Measurements from ENCODE around the gene PPAT.

Gene PPAT

GRCh38 chr4:56467284-56468096 lies 32.1 kb upstream of the PPAT start, which contains the start of gene SRP72:
SRP72 (plus strand) TSS chr4:56467617; CDS start chr4:56467636, 19 bp downstream.
- DNase-seq (ENCODE audit: extremely low read depth, low read depth), result peak; percentile 48
- peak within 1 kb of the TSS; percentile 88 for H3K4me3 ChIP-seq (replicated peaks; ENCODE audit: low read depth, low read length)
- no peak for TF ChIP-seq CTCF (IDR thresholded peaks at IDR 0.05; ENCODE audit: low read depth, low read length, missing control alignments)

DNA sequence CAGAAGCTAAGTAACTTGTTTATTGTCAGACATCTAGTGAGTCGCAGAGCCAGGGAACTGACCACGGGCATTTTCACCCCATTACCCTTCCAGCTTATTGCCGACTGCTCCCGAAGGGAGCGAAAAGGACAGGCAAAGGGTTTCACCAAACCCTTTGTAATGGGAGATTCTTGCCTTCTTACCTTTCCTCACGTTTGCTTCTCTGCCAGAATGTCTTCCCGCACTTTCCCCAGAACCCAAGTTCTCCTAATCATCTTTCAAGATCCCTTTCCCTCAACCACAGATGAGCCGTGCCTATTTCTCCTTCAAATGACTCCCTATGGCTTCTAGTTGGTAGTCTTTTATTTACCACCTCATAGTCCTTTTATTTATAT lies 31.5 kb upstream of the PPAT start:
- DNase-seq (ENCODE audit: extremely low read depth, low read depth), result no peak
- TF ChIP-seq CTCF (IDR thresholded peaks at IDR 0.05; ENCODE audit: low read depth, low read length, missing control alignments), result no peak

DNA sequence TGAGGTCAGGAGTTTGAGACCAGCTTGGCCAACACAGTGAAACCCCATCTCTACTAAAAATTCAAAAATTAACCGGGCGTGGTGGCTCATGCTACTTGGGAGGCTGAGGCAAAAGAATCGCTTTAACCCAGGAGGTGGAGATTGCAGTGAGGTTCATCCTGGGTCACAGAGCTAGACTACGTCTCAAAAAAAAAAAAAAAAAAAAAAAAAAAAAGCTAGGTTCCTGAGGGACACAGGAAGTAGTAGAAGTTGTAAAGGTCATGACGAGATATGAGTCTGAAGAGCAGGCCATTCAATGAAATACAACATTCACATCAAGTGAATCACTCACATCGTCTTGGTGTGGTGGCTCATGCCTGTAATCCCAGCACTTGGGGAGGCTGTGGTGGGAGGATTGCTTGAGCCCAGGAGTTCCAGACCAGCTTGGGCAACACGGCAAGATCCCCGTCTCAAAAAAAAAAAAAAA lies 30.9 kb upstream of the PPAT start:
- DNase-seq (ENCODE audit: extremely low read depth, low read depth), result peak; percentile 29
- H3K4me3 ChIP-seq (replicated peaks; ENCODE audit: low read depth, low read length), result peak overlapping the region; percentile 88

More for the DNA sequence above, 31.5 kb upstream of the PPAT start:
- H3K4me3 ChIP-seq (replicated peaks; ENCODE audit: low read depth, low read length), result peak overlapping the region; percentile 88

- TF ChIP-seq CTCF (IDR thresholded peaks at IDR 0.05; ENCODE audit: low read depth, low read length, missing control alignments), result no peak
- H3K4me3 ChIP-seq (replicated peaks; ENCODE audit: low read depth, low read length), result peak overlapping the region; percentile 88
- peak; percentile 3 for DNase-seq (ENCODE audit: extremely low read depth, low read depth)
Observed at GRCh38 chr4:56465599-56466295, 30.3 kb upstream of the PPAT start.

GRCh38 chr4:56464581-56464980 lies 29.2 kb upstream of the PPAT start:
- no peak for TF ChIP-seq CTCF (IDR thresholded peaks at IDR 0.05; ENCODE audit: low read depth, low read length, missing control alignments)
- DNase-seq (ENCODE audit: extremely low read depth, low read depth), result no peak
- no peak overlapping the region for H3K4me3 ChIP-seq (replicated peaks; ENCODE audit: low read depth, low read length)

DNA sequence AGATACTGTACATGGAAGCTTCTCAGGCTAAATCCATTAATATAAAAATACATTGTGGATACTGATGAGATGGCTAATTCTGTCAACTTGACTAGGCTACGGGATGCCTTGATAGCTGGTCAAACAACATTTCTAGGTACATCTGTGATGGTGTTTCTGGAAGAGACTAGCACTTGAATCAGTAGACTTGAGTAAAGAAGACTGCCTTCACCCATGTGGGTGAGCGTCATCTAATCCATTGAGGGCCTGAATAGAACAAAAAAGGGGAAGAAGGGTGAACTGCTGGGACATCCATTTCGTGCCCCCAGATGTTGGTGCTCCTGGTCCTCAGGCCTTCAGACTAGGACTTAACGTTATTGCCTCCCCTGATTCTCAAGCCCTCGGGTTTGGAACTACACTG lies 28.3 kb upstream of the PPAT start:
- no peak for DNase-seq (ENCODE audit: extremely low read depth, low read depth)
- no peak overlapping the region for H3K4me3 ChIP-seq (replicated peaks; ENCODE audit: low read depth, low read length)
- no peak for TF ChIP-seq CTCF (IDR thresholded peaks at IDR 0.05; ENCODE audit: low read depth, low read length, missing control alignments)

DNA sequence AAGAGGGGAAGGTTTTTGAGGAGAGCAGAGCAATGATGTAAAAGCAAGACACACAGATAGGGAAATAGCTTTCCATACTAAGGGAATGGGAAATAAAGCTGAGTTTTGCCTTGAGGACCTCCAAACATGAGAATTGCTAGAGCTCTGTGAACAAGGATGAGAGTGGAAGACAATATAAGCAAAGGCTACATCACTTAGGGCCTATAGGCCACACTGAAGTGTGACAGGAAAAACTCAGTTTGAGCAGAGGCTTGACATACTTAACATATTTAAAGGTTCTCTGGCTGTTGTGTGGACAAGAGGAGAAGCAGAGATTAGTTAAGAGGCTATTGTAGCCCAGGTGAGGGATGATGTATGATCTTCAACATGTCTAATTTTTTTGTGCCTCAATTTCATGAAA lies 26.7 kb upstream of the PPAT start:
- no peak for DNase-seq (ENCODE audit: extremely low read depth, low read depth)
- H3K4me3 ChIP-seq (replicated peaks; ENCODE audit: low read depth, low read length), result no peak overlapping the region
- TF ChIP-seq CTCF (IDR thresholded peaks at IDR 0.05; ENCODE audit: low read depth, low read length, missing control alignments), result no peak
